ENCODE data around the gene SAYSD1. TPM values are rescaled to one million over a fixed set of nuclear protein-coding genes. Genes with fewer than 3 reads are reported as not detected.

SAYSD1 gene, protein sequence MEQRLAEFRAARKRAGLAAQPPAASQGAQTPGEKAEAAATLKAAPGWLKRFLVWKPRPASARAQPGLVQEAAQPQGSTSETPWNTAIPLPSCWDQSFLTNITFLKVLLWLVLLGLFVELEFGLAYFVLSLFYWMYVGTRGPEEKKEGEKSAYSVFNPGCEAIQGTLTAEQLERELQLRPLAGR
- total RNA-seq (2021; fragmentation: NEBNext Ultra II Directional; extraction: Animal tissue kit (Norgen Biotek cat#: 25700)) (7.9 and 8.0 TPM in 2 replicates), polyA plus RNA-seq (2011; rRNA removed) (5.8 and 6.7 TPM in 2 replicates), polyA minus RNA-seq (2011; rRNA and poly(A)+ RNA removed) (6.1 and 6.6 TPM in 2 replicates)
- polyA plus RNA-seq (2011; cell fraction: cytosol; rRNA removed): 6.7 TPM
- 3.5 TPM for polyA plus RNA-seq (2011; cell fraction: nucleus; rRNA removed)
- polyA plus RNA-seq (2012, experiment 1 of 2): 5.5 to 6.8 TPM (median 6.2 TPM) in 4 replicates
- 4.3 TPM for polyA plus RNA-seq (2012, experiment 2 of 2)
- 7.8 TPM for polyA plus RNA-seq (2013, experiment 1 of 2)
- polyA plus RNA-seq (2013, experiment 2 of 2): 7.8 TPM
- 5.6 TPM for polyA minus RNA-seq (2011; cell fraction: cytosol; rRNA and poly(A)+ RNA removed)
- 7.7 TPM for polyA minus RNA-seq (2011; cell fraction: nucleus; rRNA and poly(A)+ RNA removed)
- long read RNA-seq, experiment 1, partial matches to known transcripts: 0 of 3 reads
- long read RNA-seq, experiment 1, other reads (novel, unspliced or antisense): 0 of 3 reads
- long read RNA-seq, experiment 2, transcript SAYSD1-201 (2 exons, 2,020 nt): major isoform, 7 of 9 reads
- long read RNA-seq, experiment 2, partial matches to known transcripts: 0 of 9 reads
- long read RNA-seq, experiment 2, other reads (novel, unspliced or antisense): 2 of 9 reads

DNA sequence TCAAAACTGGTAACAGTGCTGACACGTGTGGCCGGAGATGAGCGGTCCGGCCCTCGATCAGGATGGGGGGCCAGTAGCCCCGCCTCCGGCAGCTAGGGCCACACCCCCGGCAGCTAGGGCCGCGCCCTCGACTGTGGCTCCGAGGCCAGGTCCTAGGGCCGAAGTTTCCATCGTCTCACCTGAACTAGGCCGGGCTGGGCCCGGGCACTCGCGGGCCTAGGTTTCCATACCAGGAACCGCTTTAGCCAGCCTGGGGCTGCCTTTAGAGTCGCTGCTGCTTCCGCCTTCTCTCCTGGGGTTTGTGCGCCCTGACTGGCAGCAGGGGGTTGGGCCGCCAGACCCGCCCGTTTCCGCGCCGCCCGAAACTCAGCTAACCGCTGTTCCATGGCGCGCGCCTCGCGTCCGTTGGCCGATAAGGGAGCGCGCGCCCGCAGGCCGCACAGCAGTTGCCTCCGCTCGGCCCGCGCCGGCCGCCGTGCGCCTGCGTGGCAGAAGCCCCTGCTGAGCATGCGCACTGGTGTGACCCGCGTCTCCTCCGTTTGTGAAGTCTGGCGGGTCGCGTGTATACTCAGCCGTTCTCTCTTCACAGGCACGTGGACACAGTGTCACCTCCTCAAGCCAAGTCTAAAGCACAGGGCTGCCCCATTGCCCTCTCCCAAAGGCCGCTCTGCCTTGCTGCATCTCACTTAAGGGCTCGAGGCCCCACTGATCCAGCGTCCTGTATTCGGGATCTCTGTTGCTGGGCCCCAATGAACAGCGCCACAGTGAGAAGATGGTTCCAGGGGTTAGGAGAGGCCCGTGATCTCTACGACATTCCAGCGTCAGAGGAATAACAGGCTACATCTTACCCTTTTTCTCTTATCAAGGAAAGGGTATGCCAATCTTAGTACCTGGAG lies at the start of gene SAYSD1:
Gene SAYSD1 (minus strand): TSS at position 483 of the 896 bp plus-strand sequence. CDS start 97 bp downstream, at position 386.
- Histone ChIP-seq H4K91ac (replicated peaks; ENCODE audit: insufficient read length, low read length) (peak within 1 kb of the TSS; percentile 59), H3K14ac (ENCODE audit: insufficient read length) (no peak within 1 kb of the TSS), H3K79me1 (ENCODE audit: low read depth, low read length) (no peaks in the 10 kb centered on the region), H3K4me2 (ENCODE audit: insufficient read depth in 1 of 2, low read depth in 2 of 2, low read length in 2 of 2) (peak within 1 kb of the TSS; percentile 72 to 99), H2AK5ac (ENCODE audit: low read depth, low read length) (no peak within 1 kb of the TSS), H3K27ac (ENCODE audit: low read depth, low read length) (peak within 1 kb of the TSS; percentile 72), H3K4me1 (replicated peaks in 1 of 4; ENCODE audit: control insufficient read depth in 3 of 4, insufficient read depth in 4 of 4, low read length in 3 of 4) (peaks cover 0 to 6% (median 5%) of the 10 kb centered on the region in 4 experiments; a peak in 5 of 7 replicates), H3K9ac (replicated peaks in 1 of 4; ENCODE audit: extremely low read depth in 1 of 4, low read depth in 3 of 4, low read length in 3 of 4) (peak within 1 kb of the TSS; percentile 40 to 86 (median 74)), H4K8ac (ENCODE audit: extremely low read depth, insufficient read depth, low read length) (peak within 1 kb of the TSS; percentile 94), H2BK120ac (replicated peaks; ENCODE audit: low read depth, low read length) (no peak within 1 kb of the TSS), H3K27me3 (replicated peaks in 1 of 4; ENCODE audit: control insufficient read depth in 3 of 4, extremely low read depth in 1 of 4, insufficient read depth in 3 of 4, low read length in 3 of 4) (0 out of 7 replicates have a peak, but pooled peaks cover 0 to 2% (median 1%) of the 10 kb centered on the region in 4 experiments), H2BK15ac (ENCODE audit: low read length) (peak within 1 kb of the TSS; percentile 40; the same call in 1 of the 2 replicates), H2BK20ac (ENCODE audit: low read length) (no peak within 1 kb of the TSS), H3K4ac (replicated peaks; ENCODE audit: insufficient read length, low read depth, low read length) (no peak within 1 kb of the TSS), H2AFZ (ENCODE audit: low read length) (peak within 1 kb of the TSS; percentile 98), H3K36me3 (ENCODE audit: control insufficient read depth in 2 of 4, insufficient read depth in 4 of 4, low read length in 3 of 4) (no peaks in the 10 kb centered on the region; a peak in 1 of 8 replicates), H2BK12ac (ENCODE audit: low read depth, low read length) (no peak within 1 kb of the TSS; the same call in none of the 2 replicates), H3K23ac (ENCODE audit: insufficient read length) (no peak within 1 kb of the TSS), H3K4me3 (ENCODE audit: extremely low read depth in 1 of 4, insufficient read depth in 2 of 4, low read depth in 3 of 4, low read length in 4 of 4) (peak within 1 kb of the TSS; percentile 48 to 85 (median 78)), H3K56ac (replicated peaks; ENCODE audit: insufficient read length, low read depth, low read length) (peak within 1 kb of the TSS; percentile 49), H3K23me2 (ENCODE audit: low read depth, low read length) (peaks cover 4% of the 10 kb centered on the region; the same call in 1 of the 2 replicates), H3K79me2 (ENCODE audit: control insufficient read depth in 1 of 2, insufficient read depth in 2 of 2, low read length in 2 of 2) (no peaks in the 10 kb centered on the region), H3K18ac (ENCODE audit: extremely low read depth, low read length) (peak within 1 kb of the TSS; percentile 96), H4K20me1 (replicated peaks in 1 of 2; ENCODE audit: control insufficient read depth in 1 of 2, insufficient read depth in 2 of 2, low read length in 2 of 2) (peaks cover 0 to 2% of the 10 kb centered on the region in 2 experiments), H3K9me3 (ENCODE audit: insufficient read depth in 2 of 2, low read depth in 1 of 2, low read length in 1 of 2) (no peaks in the 10 kb centered on the region), H4K5ac (ENCODE audit: insufficient read length, low read depth, low read length) (peak within 1 kb of the TSS; percentile 93), H2BK5ac (ENCODE audit: low read depth, low read length) (peak within 1 kb of the TSS; percentile 94)
- WGBS, 2 experiments (ENCODE audit: extremely low coverage in 1 of 2, insufficient coverage in 1 of 2, insufficient read length in 1 of 2, insufficient replicate concordance in 2 of 2, low coverage in 1 of 2, low lambda C conversion rate in 2 of 2, missing lambda C conversion rate in 1 of 2): 3% methylated on average over 51 of the region's 68 CpGs; no CpG with 5 or more reads in 1 of the 2 experiments
- POLR2A ChIA-PET (ENCODE audit: partially characterized antibody): interaction anchor here (0.7 to 1.7 kb wide), 7 partner anchors 9 to 118 kb away, joined by 3 to 8 read pairs (median 3); no protein-coding TSS in a partner anchor
- CTCF ChIA-PET (ENCODE audit: partially characterized antibody): interaction anchor here (0.6 to 1.9 kb wide), 10 partner anchors 15 to 243 kb away, joined by 3 to 7 read pairs (median 4); no protein-coding TSS in a partner anchor
- DNase-seq (ENCODE audit: low read depth in 1 of 2, low spot score in 2 of 2) (peak; percentile 73 to 94), FAIRE-seq (no peak)
- no peak for TF ChIP-seq RAD21 (IDR thresholded peaks at IDR 0.05 in 1 of 2, conservative IDR thresholded peaks at IDR 0.05 in 1 of 2; ENCODE audit: low read depth in 2 of 2, low read length in 2 of 2)
- peak; percentile 58 for TF ChIP-seq POLR2AphosphoS5 (IDR thresholded peaks at IDR 0.05; ENCODE audit: low read depth, low read length)
- peak; percentile 55 for TF ChIP-seq TAF7 (optimal IDR thresholded peaks at IDR 0.05; ENCODE audit: borderline replicate concordance, low read depth, low read length)
- TF ChIP-seq KDM1A (IDR thresholded peaks at IDR 0.05; ENCODE audit: borderline replicate concordance, low read length): no peak
- no peak for TF ChIP-seq JUND (IDR thresholded peaks at IDR 0.05; ENCODE audit: low read length)
- peak; percentile 88; the same call in 1 of the 2 replicates for TF ChIP-seq RBBP5 (IDR thresholded peaks at IDR 0.05; ENCODE audit: borderline replicate concordance, low read depth, low read length)

Data from H1 (cell line).